Measurements from ENCODE around the gene PHF5A. TPM values are rescaled to one million over a fixed set of nuclear protein-coding genes. Genes with fewer than 3 reads are reported as not detected.

PHF5A gene
- total and polyA plus RNA-seq, 3 donors from 2014 or later = 33.7 to 42.8 (median 35.1) TPM

- TF ChIP-seq CTCF (IDR thresholded peaks at IDR 0.05) (no peak), POLR2A (IDR thresholded peaks at IDR 0.05) (no peak)
- intact Hi-C loops (cut with DNase I; ENCODE audit: low total_unique reads) = no loop called here
- H3K4me3 ChIP-seq = no peak overlapping the region
- DNase-seq = no peak
- H3K4me1 ChIP-seq = peaks cover 24% of the 10 kb centered on the region
- no peak overlapping the region for H3K27ac ChIP-seq
- no peaks in the 10 kb centered on the region for H3K27me3 ChIP-seq
- 80 to 92% methylated on average over 7 of the region's 7 CpGs for WGBS, 2 donors
- H3K9me3 ChIP-seq = no peaks in the 10 kb centered on the region
- no peaks in the 10 kb centered on the region for H3K36me3 ChIP-seq (ENCODE audit: low read depth, missing control alignments)
Measured at GRCh38 chr22:41485033-41485432, 16.5 kb upstream of the PHF5A start.

GRCh38 chr22:41482319-41482935 is 13.9 kb upstream of the PHF5A start:
- H3K4me1 ChIP-seq = peaks cover 33% of the 10 kb centered on the region
- H3K9me3 ChIP-seq = no peaks in the 10 kb centered on the region
- no peaks in the 10 kb centered on the region for H3K27me3 ChIP-seq
- no peak overlapping the region for H3K4me3 ChIP-seq
- TF ChIP-seq CTCF (IDR thresholded peaks at IDR 0.05) = no peak
- TF ChIP-seq POLR2A (IDR thresholded peaks at IDR 0.05) = no peak
- peak overlapping the region; percentile 18 to 48 for H3K27ac ChIP-seq
- no peaks in the 10 kb centered on the region for H3K36me3 ChIP-seq (ENCODE audit: low read depth, missing control alignments)
- DNase-seq = no peak
- 52 to 62% methylated on average over 2 of the region's 2 CpGs for WGBS, 2 donors
- intact Hi-C loops (cut with DNase I; ENCODE audit: low total_unique reads) = no loop called here

- Histone ChIP-seq H3K27me3 (no peaks in the 10 kb centered on the region), H3K4me3 (no peak overlapping the region), H3K27ac (peak overlapping the region; percentile 18 to 48), H3K4me1 (peaks cover 28% of the 10 kb centered on the region), H3K9me3 (no peaks in the 10 kb centered on the region), H3K36me3 (ENCODE audit: low read depth, missing control alignments) (no peaks in the 10 kb centered on the region)
- DNase-seq = no peak
- TF ChIP-seq POLR2A (IDR thresholded peaks at IDR 0.05) (no peak), CTCF (IDR thresholded peaks at IDR 0.05) (no peak)
- 59 to 84% methylated on average over 4 to 5 of the region's 5 CpGs for WGBS, 2 donors
- intact Hi-C loops (cut with DNase I; ENCODE audit: low total_unique reads) = no loop called here
Measured at GRCh38 chr22:41481925-41482318, 13.4 kb upstream of the PHF5A start.

GRCh38 chr22:41481131-41481830 is 12.8 kb upstream of the PHF5A start:
- TF ChIP-seq POLR2A (IDR thresholded peaks at IDR 0.05) (no peak), CTCF (IDR thresholded peaks at IDR 0.05) (no peak)
- H3K27me3 ChIP-seq = no peaks in the 10 kb centered on the region

GRCh38 chr22:41480397-41480735 is 11.9 kb upstream of the PHF5A start:
- Histone ChIP-seq H3K36me3 (ENCODE audit: low read depth, missing control alignments) (no peaks in the 10 kb centered on the region), H3K4me1 (peaks cover 28% of the 10 kb centered on the region), H3K27me3 (no peaks in the 10 kb centered on the region), H3K27ac (no peak overlapping the region), H3K4me3 (no peak overlapping the region), H3K9me3 (no peaks in the 10 kb centered on the region)
- intact Hi-C loops (cut with DNase I; ENCODE audit: low total_unique reads) = no loop called here
- DNase-seq = no peak
- no peak for TF ChIP-seq POLR2A (IDR thresholded peaks at IDR 0.05)
- no peak for TF ChIP-seq CTCF (IDR thresholded peaks at IDR 0.05)
- 77 to 81% methylated on average over 7 of the region's 7 CpGs for WGBS, 2 donors

More at GRCh38 chr22:41481131-41481830, 12.8 kb upstream of the PHF5A start:
- Histone ChIP-seq H3K9me3 (no peaks in the 10 kb centered on the region), H3K4me3 (no peak overlapping the region), H3K4me1 (peaks cover 28% of the 10 kb centered on the region), H3K36me3 (ENCODE audit: low read depth, missing control alignments) (no peaks in the 10 kb centered on the region), H3K27ac (peak overlapping the region in 1 of 2 donors; percentile 48)
- intact Hi-C loops (cut with DNase I; ENCODE audit: low total_unique reads) = no loop called here
- DNase-seq = no peak
- 80 to 82% methylated on average over 14 to 15 of the region's 15 CpGs for WGBS, 2 donors

Data from testis (tissue), 3 donors.